ENCODE data around the gene DPY19L1.

GRCh38 chr7:34900891-34901513, 136.3 kb downstream of the DPY19L1 start:
- TF ChIP-seq, protein P1, sequence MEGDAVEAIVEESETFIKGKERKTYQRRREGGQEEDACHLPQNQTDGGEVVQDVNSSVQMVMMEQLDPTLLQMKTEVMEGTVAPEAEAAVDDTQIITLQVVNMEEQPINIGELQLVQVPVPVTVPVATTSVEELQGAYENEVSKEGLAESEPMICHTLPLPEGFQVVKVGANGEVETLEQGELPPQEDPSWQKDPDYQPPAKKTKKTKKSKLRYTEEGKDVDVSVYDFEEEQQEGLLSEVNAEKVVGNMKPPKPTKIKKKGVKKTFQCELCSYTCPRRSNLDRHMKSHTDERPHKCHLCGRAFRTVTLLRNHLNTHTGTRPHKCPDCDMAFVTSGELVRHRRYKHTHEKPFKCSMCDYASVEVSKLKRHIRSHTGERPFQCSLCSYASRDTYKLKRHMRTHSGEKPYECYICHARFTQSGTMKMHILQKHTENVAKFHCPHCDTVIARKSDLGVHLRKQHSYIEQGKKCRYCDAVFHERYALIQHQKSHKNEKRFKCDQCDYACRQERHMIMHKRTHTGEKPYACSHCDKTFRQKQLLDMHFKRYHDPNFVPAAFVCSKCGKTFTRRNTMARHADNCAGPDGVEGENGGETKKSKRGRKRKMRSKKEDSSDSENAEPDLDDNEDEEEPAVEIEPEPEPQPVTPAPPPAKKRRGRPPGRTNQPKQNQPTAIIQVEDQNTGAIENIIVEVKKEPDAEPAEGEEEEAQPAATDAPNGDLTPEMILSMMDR (IDR thresholded peaks at IDR 0.05) = no peak
- no peak for TF ChIP-seq EP300 (IDR thresholded peaks at IDR 0.05)
- TF ChIP-seq POLR2A (IDR thresholded peaks at IDR 0.05; ENCODE audit: low read depth) = no peak

Data from esophagus muscularis mucosa (tissue), 4 donors.